HG03060 (cell line): ENCODE measurements around the gene ATRN.
"Not testable (repeated sequence)": the region's sequence is repeated elsewhere in the genome, so short reads cannot be mapped to it uniquely, and the experiment has no call there.

Source experiments
- ATAC-seq: cut with Tn5 transposase; IDR thresholded peaks from one replicate; pipeline ENCODE4 v1.9.1; 2021; ENCODE audit warnings: low read depth, moderate number of reproducible peaks; ENCODE audit not compliant: unreplicated experiment

ATRN gene

GRCh38 chr20:3465301-3465700 is 5.5 kb upstream of the ATRN start:
- ATAC-seq: no peak

- ATAC-seq: no peak
Observed at GRCh38 chr20:3470208-3470626, 601 bp upstream of the ATRN start.

GRCh38 chr20:3471397-3472021 is 691 bp downstream of the ATRN start:
- no peak for ATAC-seq

DNA sequence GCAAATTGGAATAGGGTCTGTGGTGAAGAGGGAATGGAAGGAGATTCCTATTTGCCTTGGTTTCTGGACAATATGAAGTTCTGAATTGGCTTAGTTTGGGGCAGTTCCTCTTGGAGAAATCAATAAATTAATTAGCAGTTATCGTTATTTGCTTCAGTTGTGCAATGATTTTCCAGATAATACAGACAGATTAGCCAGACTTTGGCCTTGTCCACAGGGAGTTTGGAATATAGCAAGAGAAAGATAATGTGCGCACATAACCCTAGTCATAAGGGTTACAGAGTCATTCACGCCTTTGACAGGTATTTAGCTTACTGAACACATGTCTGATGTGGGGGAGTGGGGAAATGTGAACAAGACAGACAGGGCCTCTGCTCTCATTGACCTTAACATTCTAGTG is 1.3 kb downstream of the ATRN start:
- no peak for ATAC-seq

- ATAC-seq: no peak
Observed at GRCh38 chr20:3473324-3473723, 2.5 kb downstream of the ATRN start.

- no peak for ATAC-seq
Observed at GRCh38 chr20:3473944-3474343, 3.1 kb downstream of the ATRN start.

GRCh38 chr20:3477003-3477860 is 6.4 kb downstream of the ATRN start:
- not testable (repeated sequence) for ATAC-seq

DNA sequence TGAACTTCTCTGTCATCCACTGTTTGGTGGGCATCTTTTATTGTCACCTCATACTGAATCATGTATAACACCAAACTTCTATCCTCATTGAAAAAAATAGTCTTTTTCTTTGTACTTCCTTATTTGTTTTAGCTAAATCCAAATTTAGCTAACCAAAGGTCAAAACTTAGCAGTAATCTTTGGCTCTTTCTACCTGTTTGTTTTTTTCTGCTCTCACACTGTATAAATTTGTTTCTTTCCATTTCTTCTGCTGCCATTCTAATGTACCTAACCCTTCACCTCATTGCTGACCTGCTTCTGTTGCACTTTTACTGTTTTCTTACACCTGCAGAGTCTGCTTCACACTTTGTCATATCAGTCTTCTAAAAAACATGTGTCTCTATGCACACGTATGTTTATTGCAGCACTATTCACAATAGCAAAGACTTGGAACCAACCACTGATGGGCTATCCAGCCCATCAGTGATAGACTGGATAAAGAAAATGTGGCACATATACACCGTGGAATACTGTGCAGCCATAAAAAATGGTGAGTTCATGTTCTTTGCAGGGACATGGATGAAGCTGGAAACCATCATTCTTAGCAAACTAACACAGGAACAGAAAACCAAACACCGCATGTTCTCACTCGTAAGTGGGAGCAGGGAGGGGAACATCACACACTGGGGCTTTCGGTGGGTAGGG is 7.2 kb downstream of the ATRN start:
- no peak for ATAC-seq

- no peak for ATAC-seq
Observed at GRCh38 chr20:3479025-3479424, 8.2 kb downstream of the ATRN start.

DNA sequence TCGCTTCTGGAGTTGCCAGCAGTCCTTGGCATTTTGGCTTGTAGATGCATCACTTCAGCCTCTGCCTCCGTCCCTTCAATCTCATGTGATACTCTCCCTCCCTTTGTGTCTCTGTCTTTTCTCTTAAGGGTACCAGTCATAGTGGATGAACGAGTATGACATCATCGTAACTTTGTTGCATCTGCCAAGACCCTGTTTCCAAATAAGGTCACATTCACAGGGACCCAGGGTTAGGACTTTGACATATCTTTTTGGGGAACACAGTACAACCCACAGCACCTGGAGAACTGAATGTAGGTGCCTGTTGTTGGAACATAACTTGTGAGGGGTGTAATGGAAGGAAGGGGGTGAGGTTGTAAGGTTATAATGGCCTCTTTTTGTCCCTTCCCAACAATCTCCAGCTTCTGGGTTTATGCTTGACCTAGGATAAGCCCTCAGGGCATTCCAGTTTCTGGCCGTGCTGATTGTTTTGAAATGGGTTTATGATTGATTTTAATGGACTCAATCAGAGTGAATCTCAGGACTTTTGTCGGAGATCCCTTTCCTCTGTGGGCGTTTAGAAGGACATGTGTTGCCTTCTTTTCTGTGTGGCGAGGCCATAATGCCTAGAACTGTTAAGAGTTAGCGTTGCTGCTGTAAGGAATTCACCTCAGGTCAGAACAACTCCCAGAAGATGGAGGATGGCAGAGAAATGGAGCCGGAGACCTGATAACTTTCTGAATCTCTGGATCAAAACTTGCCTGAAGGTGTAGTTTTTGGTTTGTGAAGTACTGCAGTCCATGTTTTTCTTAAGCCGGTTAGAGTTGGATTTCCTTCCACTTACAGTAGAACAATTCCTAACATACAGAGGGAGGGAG is 9.2 kb downstream of the ATRN start:
- ATAC-seq: no peak

GRCh38 chr20:3483309-3483708 is 12.5 kb downstream of the ATRN start:
- ATAC-seq: no peak

GRCh38 chr20:3483784-3484183 is 13.0 kb downstream of the ATRN start:
- ATAC-seq: no peak

DNA sequence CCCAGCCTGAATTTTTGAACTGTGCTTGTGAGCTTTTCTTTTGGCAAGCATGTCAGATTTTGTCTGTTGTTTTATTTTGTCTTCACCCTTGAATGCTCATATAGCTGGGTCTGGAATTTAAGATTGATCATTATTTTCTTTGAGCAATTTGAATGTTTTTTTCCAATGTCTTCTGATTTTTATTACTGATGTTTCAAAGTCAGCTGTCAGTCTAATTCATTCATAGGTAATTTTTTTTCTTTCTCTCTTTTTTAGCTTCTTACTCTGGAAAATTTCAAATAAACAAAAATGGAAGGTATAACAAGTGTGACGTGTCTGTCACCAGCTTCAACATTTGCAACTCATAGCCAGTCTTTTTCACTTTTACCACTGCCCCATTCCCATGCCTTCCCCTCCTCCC is 15.1 kb downstream of the ATRN start:
- ATAC-seq: no peak

DNA sequence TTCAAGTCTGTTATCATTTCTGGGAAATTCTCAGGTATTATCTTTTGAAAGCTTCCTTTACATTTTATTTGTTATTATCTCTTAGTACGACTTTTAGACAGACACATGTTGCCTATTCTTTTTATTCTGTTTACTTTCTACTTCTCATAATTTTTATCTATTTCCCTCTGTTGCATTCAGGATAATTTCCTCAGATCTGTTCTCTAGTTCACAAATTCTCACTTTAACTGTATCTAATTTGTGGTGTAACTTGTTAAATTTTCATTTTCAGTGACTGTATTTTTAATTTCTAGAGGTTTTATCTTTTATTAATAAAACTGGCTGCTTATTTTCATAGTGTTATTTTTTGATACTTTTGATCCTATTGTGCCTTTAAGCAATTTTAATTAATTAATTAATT is 16.0 kb downstream of the ATRN start:
- ATAC-seq: no peak

GRCh38 chr20:3492669-3493068 is 21.9 kb downstream of the ATRN start:
- ATAC-seq: no peak

- no peak for ATAC-seq
Observed at GRCh38 chr20:3494218-3494617, 23.4 kb downstream of the ATRN start.

GRCh38 chr20:3502878-3503277 is 32.1 kb downstream of the ATRN start:
- no peak for ATAC-seq

DNA sequence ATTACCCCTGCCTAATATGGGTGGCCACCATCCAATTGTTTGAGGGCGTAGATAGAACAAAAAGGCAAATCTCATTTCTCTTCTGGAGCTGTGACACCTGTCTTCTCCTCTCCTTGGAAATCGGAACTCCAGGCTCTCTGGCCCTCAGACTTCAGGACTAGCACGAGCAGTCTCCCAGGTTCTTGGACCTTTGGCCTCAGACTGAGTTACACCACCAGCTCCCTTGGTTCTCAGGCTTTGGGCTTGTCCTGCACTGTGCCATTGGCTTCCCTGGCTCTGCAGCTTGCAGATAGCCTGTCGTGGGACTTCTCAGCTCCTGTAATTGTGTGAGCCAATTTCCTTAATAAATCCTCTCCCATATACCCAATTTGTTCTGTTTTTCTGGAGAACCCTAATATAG is 34.3 kb downstream of the ATRN start:
- ATAC-seq: no peak

DNA sequence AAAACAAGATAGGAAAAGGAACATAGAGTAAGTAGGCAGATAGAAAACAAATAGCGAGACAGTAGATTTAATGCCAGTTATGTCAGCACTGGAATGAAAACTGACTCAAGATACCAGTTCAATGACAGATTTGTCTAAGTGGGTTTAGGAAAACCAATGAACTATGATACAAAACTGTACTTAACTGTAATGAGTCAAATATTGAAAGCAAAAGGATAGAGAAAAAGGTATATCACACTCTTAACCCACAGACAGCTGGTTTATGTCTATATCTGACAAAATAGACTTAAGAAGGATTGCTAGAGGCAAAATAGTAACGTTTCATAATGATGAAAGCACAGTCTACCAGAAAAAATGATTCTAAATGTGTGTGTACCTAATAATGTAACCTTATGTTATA is 38.2 kb downstream of the ATRN start:
- no peak for ATAC-seq

GRCh38 chr20:3510110-3510509 is 39.3 kb downstream of the ATRN start:
- no peak for ATAC-seq

DNA sequence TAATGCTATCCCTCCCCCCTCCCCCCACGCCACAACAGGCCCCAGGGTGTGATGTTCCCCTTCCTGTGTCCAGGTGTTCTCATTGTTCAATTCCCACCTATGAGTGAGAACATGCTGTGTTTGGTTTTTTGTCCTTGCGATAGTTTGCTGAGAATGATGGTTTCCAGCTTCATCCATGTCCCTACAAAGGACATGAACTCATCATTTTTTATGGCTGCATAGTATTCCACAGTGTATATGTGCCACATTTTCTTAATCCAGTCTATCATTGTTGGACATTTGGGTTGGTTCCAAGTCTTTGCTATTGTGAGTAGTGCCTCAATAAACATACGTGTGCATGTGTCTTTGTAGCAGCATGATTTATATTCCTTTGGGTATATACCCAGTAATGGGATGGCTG is 41.4 kb downstream of the ATRN start:
- not testable (repeated sequence) for ATAC-seq
